Lower leg skin (tissue), 3 donors: ENCODE data around the gene PRMT2.

Experiments
- POLR2A ChIP-seq, 2 donors: fragments of 450-650 bp; IDR thresholded peaks; one replicate each; pipeline ENCODE4 v1.6.1; 2016 to 2017; ENCODE audit warnings: antibody characterized with exemption in 2 of 2, mild to moderate bottlenecking in 1 of 2, moderate library complexity in 1 of 2
- TF ChIP-seq, protein P1 (sequence below), 3 donors: fragments of 450-650 bp; IDR thresholded peaks; one replicate each; pipeline ENCODE4 v1.5.1; 2016; ENCODE audit warnings: antibody characterized with exemption in 3 of 3, mild to moderate bottlenecking in 3 of 3, moderate library complexity in 2 of 3

DNA sequence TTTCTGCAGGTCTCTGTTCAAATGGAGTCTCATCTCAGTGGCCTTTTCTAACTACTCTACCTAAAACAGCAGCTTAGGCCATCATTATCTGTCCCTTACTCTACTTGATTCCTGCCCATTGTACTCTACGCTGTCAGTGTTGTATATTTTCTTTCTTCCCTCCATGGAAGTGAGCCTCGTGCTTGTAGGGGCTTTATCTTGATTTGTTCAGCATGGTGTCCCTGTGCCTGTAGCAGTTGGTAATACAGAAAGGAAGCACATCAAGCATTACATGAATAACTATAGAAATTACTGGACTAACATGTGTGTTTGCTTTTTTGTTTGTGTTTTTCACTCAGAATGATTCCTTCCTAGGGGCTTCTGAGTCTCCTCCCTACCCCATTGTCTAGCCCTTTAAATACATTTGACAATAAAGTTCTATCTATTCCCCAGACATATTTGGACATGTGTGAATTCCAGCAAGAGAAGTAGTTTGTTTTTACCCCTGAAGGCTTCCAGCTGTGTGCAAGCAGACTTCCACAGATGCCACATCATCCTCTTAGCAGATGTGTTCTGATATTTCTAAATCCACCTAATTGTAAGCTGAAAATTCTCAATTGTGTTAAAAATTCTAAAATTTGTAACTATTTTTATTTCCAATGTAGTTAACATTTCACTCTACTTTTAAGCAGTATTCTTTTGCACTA lies 40.3 kb downstream of the PRMT2 start:
- TF ChIP-seq, protein P1, sequence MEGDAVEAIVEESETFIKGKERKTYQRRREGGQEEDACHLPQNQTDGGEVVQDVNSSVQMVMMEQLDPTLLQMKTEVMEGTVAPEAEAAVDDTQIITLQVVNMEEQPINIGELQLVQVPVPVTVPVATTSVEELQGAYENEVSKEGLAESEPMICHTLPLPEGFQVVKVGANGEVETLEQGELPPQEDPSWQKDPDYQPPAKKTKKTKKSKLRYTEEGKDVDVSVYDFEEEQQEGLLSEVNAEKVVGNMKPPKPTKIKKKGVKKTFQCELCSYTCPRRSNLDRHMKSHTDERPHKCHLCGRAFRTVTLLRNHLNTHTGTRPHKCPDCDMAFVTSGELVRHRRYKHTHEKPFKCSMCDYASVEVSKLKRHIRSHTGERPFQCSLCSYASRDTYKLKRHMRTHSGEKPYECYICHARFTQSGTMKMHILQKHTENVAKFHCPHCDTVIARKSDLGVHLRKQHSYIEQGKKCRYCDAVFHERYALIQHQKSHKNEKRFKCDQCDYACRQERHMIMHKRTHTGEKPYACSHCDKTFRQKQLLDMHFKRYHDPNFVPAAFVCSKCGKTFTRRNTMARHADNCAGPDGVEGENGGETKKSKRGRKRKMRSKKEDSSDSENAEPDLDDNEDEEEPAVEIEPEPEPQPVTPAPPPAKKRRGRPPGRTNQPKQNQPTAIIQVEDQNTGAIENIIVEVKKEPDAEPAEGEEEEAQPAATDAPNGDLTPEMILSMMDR (IDR thresholded peaks at IDR 0.05), result no peak
- TF ChIP-seq POLR2A (IDR thresholded peaks at IDR 0.05), result no peak
